ENCODE measurements around the gene TMEM247.
"Not testable (repeated sequence)": the region's sequence is repeated elsewhere in the genome, so short reads cannot be mapped to it uniquely, and the experiment has no call there.

Gene TMEM247

GRCh38 chr2:46459694-46460093, 19.7 kb upstream of the TMEM247 start:
- no peak for DNase-seq

- no peak for DNase-seq
Measured at GRCh38 chr2:46460241-46460921, 19.0 kb upstream of the TMEM247 start.

- peak; percentile 55 to 79 (median 59) for DNase-seq
Measured at GRCh38 chr2:46461011-46461674, 18.2 kb upstream of the TMEM247 start.

GRCh38 chr2:46461709-46462171, 17.6 kb upstream of the TMEM247 start:
- DNase-seq, result no peak

- DNase-seq, result no peak
Measured at GRCh38 chr2:46462936-46463335, 16.4 kb upstream of the TMEM247 start.

- no peak for DNase-seq
Measured at GRCh38 chr2:46469116-46469515, 10.2 kb upstream of the TMEM247 start.

- no peak for DNase-seq
Measured at GRCh38 chr2:46469700-46470099, 9.7 kb upstream of the TMEM247 start.

GRCh38 chr2:46470114-46470628, 9.2 kb upstream of the TMEM247 start:
- DNase-seq, result no peak

GRCh38 chr2:46471019-46471583, 8.3 kb upstream of the TMEM247 start:
- no peak for DNase-seq

- DNase-seq, result no peak
Measured at GRCh38 chr2:46471697-46472096, 7.7 kb upstream of the TMEM247 start.

GRCh38 chr2:46472165-46472564, 7.2 kb upstream of the TMEM247 start:
- DNase-seq, result not testable (repeated sequence)

- DNase-seq, result peak; percentile 12 to 43 (median 29)
Measured at GRCh38 chr2:46477462-46477861, 1.9 kb upstream of the TMEM247 start.

- DNase-seq, result no peak
Measured at GRCh38 chr2:46477925-46478324, 1.4 kb upstream of the TMEM247 start.

- DNase-seq, result peak in 1 of 3 experiments; percentile 12
Measured at GRCh38 chr2:46480562-46480961, 1.2 kb downstream of the TMEM247 start.

GRCh38 chr2:46481198-46482193, 2.1 kb downstream of the TMEM247 start:
- peak; percentile 37 to 78 (median 53) for DNase-seq

- DNase-seq, result no peak
Measured at GRCh38 chr2:46482490-46482889, 3.1 kb downstream of the TMEM247 start.

- no peak for DNase-seq
Measured at GRCh38 chr2:46485002-46485401, 5.6 kb downstream of the TMEM247 start.

- DNase-seq, result no peak
Measured at GRCh38 chr2:46486436-46486835, 7.1 kb downstream of the TMEM247 start.

- no peak for DNase-seq
Measured at GRCh38 chr2:46487667-46488335, 8.4 kb downstream of the TMEM247 start.

- DNase-seq, result no peak
Measured at GRCh38 chr2:46488389-46488788, 9.0 kb downstream of the TMEM247 start.

GRCh38 chr2:46489423-46490174, 10.2 kb downstream of the TMEM247 start:
- no peak for DNase-seq

Data from NCI-H1417 (cell line).